HEK293 (cell line): ENCODE measurements around the gene ITGB2.

ENCODE experiments used
- BCL11B ChIP-seq: fragments of 450-650 bp; formaldehyde crosslinking; IDR thresholded peaks from 2 replicates; pipeline ENCODE4 v1.5.1; 2016; ENCODE audit warnings: low read depth, missing biosample characterization, missing genetic modification characterization
- SETDB1 ChIP-seq: IDR thresholded peaks from one replicate; pipeline ENCODE4 v1.6.1; 2017; ENCODE audit warnings: mild to moderate bottlenecking, low read length, moderate library complexity, mixed read lengths; ENCODE audit not compliant: insufficient read length
- ZBTB10 ChIP-seq: fragments of 450-650 bp; formaldehyde crosslinking; IDR thresholded peaks from 2 replicates; pipeline ENCODE4 v1.5.1; 2016; ENCODE audit warnings: missing biosample characterization, missing genetic modification characterization
- ZFHX2 ChIP-seq: fragments of 450-650 bp; formaldehyde crosslinking; conservative IDR thresholded peaks from 2 replicates; pipeline ENCODE4 v1.5.1; 2016; ENCODE audit warnings: missing biosample characterization, missing genetic modification characterization
- ZNF274 ChIP-seq, 2 experiments: fragments of 200-500 bp in 1 of 2; fragments of 450-650 bp in 1 of 2; sonication (Bioruptor generic) in 1 of 2; formaldehyde crosslinking in 1 of 2; IDR thresholded peaks; 2 replicates each; pipeline versions ENCODE4 v1.5.1 to v1.6.1; 2014 to 2016; ENCODE audit warnings: borderline replicate concordance in 1 of 2, inconsistent platforms in 1 of 2, low read length in 1 of 2, missing biosample characterization in 1 of 2, missing genetic modification characterization in 1 of 2
- ZNF335 ChIP-seq: fragments of 450-650 bp; formaldehyde crosslinking; conservative IDR thresholded peaks from 2 replicates; pipeline ENCODE4 v1.5.1; 2016; ENCODE audit warnings: missing biosample characterization, missing genetic modification characterization
- ZNF76 ChIP-seq: fragments of 450-650 bp; formaldehyde crosslinking; IDR thresholded peaks from 2 replicates; pipeline ENCODE4; 2016; ENCODE audit warnings: low read depth, missing biosample characterization, missing genetic modification characterization, borderline replicate concordance
- ZNF791 ChIP-seq: fragments of 450-650 bp; formaldehyde crosslinking; IDR thresholded peaks from 2 replicates; pipeline ENCODE4 v1.5.1; 2016; ENCODE audit warnings: missing biosample characterization, missing genetic modification characterization
- ZSCAN30 ChIP-seq: fragments of 450-650 bp; IDR thresholded peaks from 2 replicates; pipeline ENCODE4 v1.5.1; 2018; ENCODE audit warnings: missing biosample characterization, mild to moderate bottlenecking, missing genetic modification characterization, moderate library complexity
- TF ChIP-seq, protein P1 (sequence below): fragments of 450-650 bp; formaldehyde crosslinking; IDR thresholded peaks from 2 replicates; pipeline ENCODE4 v1.5.1; 2016; ENCODE audit warnings: missing biosample characterization, missing genetic modification characterization
- TF ChIP-seq, protein P2 (sequence below): fragments of 450-650 bp; formaldehyde crosslinking; IDR thresholded peaks from 2 replicates; pipeline ENCODE4 v1.5.1; 2016; ENCODE audit warnings: missing biosample characterization, missing genetic modification characterization
- TF ChIP-seq, protein P3 (sequence below): fragments of 450-650 bp; formaldehyde crosslinking; IDR thresholded peaks from 2 replicates; pipeline ENCODE4 v1.5.1; 2017; ENCODE audit warnings: missing biosample characterization, missing genetic modification characterization

DNA sequence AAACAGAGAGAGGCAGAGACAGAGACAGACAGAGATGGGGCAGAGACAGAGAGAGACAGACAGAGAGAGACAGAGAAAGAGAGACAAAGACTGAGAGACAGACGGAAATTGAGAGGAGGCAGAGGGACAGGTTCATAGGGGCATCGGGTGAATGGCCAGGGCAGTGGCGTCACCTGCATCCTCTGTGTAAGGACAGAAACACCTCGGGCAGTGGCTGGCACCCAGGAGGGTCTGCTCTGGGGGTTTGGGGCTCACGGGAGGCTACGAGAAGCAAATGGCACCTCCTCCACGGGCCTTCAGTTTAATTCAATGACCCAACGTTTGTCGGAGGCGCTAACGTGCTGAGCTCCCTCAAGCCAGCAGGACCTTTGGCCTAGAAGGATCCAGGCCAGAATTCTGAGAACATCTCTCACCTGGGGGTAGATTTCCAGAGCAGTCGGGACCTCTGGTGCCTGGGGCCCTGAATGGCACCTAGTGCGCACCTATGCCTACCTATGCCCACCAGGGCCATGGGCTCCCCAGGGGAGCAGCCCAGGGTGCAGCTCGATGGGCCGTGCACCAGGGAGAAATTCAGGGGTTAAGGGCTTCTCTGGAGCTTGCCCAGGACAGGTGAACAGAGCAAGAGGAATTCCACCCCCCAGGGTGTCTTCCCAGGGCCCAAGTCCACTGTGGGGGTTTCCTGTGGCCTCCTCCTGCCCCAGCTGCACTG lies 26.6 kb downstream of the ITGB2 start:
- TF ChIP-seq, protein P1, sequence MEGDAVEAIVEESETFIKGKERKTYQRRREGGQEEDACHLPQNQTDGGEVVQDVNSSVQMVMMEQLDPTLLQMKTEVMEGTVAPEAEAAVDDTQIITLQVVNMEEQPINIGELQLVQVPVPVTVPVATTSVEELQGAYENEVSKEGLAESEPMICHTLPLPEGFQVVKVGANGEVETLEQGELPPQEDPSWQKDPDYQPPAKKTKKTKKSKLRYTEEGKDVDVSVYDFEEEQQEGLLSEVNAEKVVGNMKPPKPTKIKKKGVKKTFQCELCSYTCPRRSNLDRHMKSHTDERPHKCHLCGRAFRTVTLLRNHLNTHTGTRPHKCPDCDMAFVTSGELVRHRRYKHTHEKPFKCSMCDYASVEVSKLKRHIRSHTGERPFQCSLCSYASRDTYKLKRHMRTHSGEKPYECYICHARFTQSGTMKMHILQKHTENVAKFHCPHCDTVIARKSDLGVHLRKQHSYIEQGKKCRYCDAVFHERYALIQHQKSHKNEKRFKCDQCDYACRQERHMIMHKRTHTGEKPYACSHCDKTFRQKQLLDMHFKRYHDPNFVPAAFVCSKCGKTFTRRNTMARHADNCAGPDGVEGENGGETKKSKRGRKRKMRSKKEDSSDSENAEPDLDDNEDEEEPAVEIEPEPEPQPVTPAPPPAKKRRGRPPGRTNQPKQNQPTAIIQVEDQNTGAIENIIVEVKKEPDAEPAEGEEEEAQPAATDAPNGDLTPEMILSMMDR (tag by site-specific recombination) = no peak
- TF ChIP-seq ZNF76 = no peak
- no peak for TF ChIP-seq BCL11B (tag by site-specific recombination)
- no peak for TF ChIP-seq ZNF335 (tag by site-specific recombination)
- no peak for TF ChIP-seq ZFHX2 (tag by site-specific recombination)
- no peak for TF ChIP-seq ZNF791 (tag by site-specific recombination)
- TF ChIP-seq, protein P2, sequence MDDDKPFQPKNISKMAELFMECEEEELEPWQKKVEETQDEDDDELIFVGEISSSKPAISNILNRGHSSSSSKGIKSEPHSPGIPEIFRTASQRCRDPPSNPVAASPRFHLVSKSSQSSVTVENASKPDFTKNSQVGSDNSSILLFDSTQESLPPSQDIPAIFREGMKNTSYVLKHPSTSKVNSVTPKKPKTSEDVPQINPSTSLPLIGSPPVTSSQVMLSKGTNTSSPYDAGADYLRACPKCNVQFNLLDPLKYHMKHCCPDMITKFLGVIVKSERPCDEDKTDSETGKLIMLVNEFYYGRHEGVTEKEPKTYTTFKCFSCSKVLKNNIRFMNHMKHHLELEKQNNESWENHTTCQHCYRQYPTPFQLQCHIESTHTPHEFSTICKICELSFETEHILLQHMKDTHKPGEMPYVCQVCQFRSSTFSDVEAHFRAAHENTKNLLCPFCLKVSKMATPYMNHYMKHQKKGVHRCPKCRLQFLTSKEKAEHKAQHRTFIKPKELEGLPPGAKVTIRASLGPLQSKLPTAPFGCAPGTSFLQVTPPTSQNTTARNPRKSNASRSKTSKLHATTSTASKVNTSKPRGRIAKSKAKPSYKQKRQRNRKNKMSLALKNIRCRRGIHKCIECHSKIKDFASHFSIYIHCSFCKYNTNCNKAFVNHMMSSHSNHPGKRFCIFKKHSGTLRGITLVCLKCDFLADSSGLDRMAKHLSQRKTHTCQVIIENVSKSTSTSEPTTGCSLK (tag by site-specific recombination) = no peak
- TF ChIP-seq SETDB1 = no peak
- TF ChIP-seq, protein P3, sequence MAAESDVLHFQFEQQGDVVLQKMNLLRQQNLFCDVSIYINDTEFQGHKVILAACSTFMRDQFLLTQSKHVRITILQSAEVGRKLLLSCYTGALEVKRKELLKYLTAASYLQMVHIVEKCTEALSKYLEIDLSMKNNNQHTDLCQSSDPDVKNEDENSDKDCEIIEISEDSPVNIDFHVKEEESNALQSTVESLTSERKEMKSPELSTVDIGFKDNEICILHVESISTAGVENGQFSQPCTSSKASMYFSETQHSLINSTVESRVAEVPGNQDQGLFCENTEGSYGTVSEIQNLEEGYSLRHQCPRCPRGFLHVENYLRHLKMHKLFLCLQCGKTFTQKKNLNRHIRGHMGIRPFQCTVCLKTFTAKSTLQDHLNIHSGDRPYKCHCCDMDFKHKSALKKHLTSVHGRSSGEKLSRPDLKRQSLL = no peak
- no peak for TF ChIP-seq ZBTB10
- no peak for TF ChIP-seq ZNF274 (IDR thresholded peaks at IDR 0.05; ENCODE audit: low read length)
- no peak for TF ChIP-seq ZNF274 (tag by site-specific recombination; IDR thresholded peaks at IDR 0.05; ENCODE audit: borderline replicate concordance)
- TF ChIP-seq ZSCAN30 (tag by site-specific recombination) = no peak
